Effector memory CD8-positive, alpha-beta T cell (primary cell): ENCODE results near the gene UNC45A.

ENCODE experiments used
- ATAC-seq: fragments of 150-1000 bp; cut with Tn5 transposase; replicated peaks from 2 replicates; pipeline ENCODE4 v1.10.0; 2021; ENCODE audit warnings: mild to moderate bottlenecking, moderate library complexity
- DNase-seq, 3 experiments: peaks; one replicate each; pipeline ENCODE4 v3.0.0; 2021
- H3K27ac Mint-ChIP-seq, 2 donors: one replicate each; pipeline ENCODE4 v1.8.0; 2022; ENCODE audit warnings: mild to moderate bottlenecking in 2 of 2, mixed read lengths in 2 of 2, moderate library complexity in 2 of 2
- H3K27me3 Mint-ChIP-seq, 2 donors: one replicate each; pipeline ENCODE4 v1.8.0; 2022; ENCODE audit warnings: mixed read lengths in 2 of 2
- H3K36me3 Mint-ChIP-seq: one replicate; pipeline ENCODE4 v1.8.0; 2022; ENCODE audit warnings: mild to moderate bottlenecking, moderate library complexity, mixed read lengths; ENCODE audit not compliant: insufficient read depth
- H3K4me1 Mint-ChIP-seq, 2 donors: one replicate each; pipeline ENCODE4 v1.8.0; 2022; ENCODE audit warnings: low read depth in 2 of 2, mixed read lengths in 2 of 2
- H3K4me3 Mint-ChIP-seq, 2 donors: one replicate each; pipeline ENCODE4 v1.8.0; 2022; ENCODE audit warnings: mild to moderate bottlenecking in 2 of 2, mixed read lengths in 2 of 2, moderate library complexity in 2 of 2
- H3K9me3 Mint-ChIP-seq, 2 donors: one replicate each; pipeline ENCODE4 v1.8.0; 2022; ENCODE audit warnings: mixed read lengths in 2 of 2

UNC45A gene

DNA sequence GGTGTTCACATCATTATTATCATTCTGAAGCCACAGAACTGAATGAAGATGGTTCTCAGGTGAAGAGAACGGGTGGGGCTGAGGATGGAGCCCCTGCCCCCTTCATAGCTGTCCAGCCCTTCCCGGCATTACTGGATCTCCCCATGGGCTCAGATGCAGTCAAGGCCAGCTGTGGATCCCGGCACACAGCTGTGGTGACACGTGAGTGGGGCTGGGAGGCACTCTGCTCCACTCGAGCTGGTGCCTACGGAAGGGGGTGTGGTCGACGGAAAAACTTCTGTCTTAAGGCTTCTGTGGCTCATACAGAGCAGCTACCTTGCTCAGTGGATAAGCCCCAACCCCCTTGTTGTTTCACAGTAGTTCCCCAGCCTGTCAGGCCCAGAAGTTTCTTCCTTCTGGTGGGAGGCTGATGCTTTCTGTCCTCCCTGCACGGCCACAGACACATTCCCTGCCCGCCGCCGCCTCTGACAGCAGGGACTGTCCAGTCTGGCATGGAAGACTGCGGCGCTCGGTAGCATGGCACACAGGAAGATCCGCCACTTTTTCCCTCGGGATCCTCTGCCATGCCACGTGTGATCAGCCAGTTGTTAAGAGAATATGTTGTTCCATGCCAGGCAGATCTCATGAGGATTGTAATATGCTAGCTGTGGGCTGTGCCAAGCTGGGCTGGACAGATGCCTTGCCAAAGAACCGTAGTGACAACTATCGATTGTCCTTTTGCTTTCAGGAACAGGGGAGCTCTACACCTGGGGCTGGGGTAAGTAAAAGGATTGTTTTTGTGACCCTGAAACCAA, 25.4 kb downstream of the UNC45A start:
- H3K27ac Mint-ChIP-seq: no peak overlapping the region
- DNase-seq: no peak

DNA sequence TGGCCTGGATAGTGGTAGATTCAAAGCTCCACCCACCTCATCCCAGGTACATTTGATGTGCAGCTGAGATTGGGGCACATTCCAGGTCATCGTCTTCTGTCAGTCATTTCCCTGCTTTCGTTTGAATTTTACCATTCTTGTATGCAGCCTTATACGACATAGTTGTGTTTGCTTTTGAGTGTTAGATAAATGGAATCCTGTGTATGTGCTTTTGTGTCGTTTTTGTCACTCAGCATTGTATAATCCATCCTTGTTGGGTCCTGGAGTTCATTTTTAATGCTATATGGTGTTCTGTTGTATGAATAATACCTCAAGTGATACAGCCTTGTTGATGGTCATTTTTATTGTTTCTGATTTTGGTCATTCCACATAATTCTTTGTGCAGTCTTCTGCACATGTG, 26.9 kb downstream of the UNC45A start:
- no peak overlapping the region for H3K4me3 Mint-ChIP-seq
- no peak for ATAC-seq
- no peak for DNase-seq
- H3K4me1 Mint-ChIP-seq: no peaks in the 10 kb centered on the region
- no peaks in the 10 kb centered on the region for H3K27me3 Mint-ChIP-seq
- H3K27ac Mint-ChIP-seq: no peak overlapping the region
- no peaks in the 10 kb centered on the region for H3K9me3 Mint-ChIP-seq
- peaks cover 16% of the 10 kb centered on the region for H3K36me3 Mint-ChIP-seq

More for the DNA sequence above, 25.4 kb downstream of the UNC45A start:
- no peaks in the 10 kb centered on the region for H3K4me1 Mint-ChIP-seq
- H3K4me3 Mint-ChIP-seq: no peak overlapping the region
- H3K36me3 Mint-ChIP-seq: peaks cover 16% of the 10 kb centered on the region
- no peaks in the 10 kb centered on the region for H3K9me3 Mint-ChIP-seq
- ATAC-seq: no peak
- no peaks in the 10 kb centered on the region for H3K27me3 Mint-ChIP-seq

DNA sequence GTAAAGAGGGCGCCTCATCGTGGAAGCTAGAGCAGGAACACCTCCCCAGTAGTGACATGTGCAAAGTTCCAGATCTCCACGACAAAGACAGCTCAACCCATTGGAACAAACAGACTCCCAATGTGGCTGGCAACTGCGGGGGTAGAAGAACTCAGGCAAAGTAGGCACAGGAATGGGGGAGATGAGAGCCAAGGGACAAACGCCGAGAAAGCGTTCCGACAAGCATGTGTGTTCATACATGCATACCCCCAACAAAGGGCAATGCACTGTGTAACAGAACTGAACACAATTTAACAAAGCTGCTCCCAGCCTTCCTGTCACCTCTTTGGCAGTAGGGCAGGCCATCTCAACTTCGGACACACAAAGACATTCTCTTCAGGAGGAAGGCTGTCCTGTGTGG, 31.2 kb downstream of the UNC45A start:
- Mint-ChIP-seq H3K27ac (peak overlapping the region in 1 of 2 donors; percentile 21), H3K9me3 (no peaks in the 10 kb centered on the region), H3K4me1 (peaks cover 0 to 2% of the 10 kb centered on the region in 2 donors), H3K36me3 (peaks cover 3% of the 10 kb centered on the region), H3K27me3 (no peaks in the 10 kb centered on the region), H3K4me3 (no peak overlapping the region)
- ATAC-seq (no peak), DNase-seq (no peak)

DNA sequence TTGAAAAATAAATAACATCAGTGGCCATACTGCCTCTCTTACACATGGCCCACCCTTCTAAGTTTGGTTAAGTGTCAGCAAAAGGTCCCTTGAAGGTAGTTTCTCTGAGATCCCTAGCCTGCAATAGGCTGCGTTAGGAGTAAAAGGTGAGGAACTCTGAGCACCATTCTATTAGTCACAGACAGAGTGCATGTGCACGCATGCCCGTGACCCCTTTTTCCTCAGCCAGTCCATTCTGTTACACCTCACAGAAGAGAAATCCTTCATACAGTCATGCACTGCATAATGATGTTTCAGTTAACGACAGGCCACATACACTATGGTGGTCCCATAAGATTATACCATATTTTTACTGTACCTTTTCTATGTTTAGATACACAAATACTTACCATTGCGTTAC, 32.1 kb downstream of the UNC45A start:
- Mint-ChIP-seq H3K9me3 (no peaks in the 10 kb centered on the region), H3K4me1 (peaks cover 0 to 2% of the 10 kb centered on the region in 2 donors), H3K27ac (no peak overlapping the region), H3K4me3 (no peak overlapping the region), H3K27me3 (no peaks in the 10 kb centered on the region), H3K36me3 (peaks cover 3% of the 10 kb centered on the region)
- DNase-seq (no peak), ATAC-seq (no peak)

DNA sequence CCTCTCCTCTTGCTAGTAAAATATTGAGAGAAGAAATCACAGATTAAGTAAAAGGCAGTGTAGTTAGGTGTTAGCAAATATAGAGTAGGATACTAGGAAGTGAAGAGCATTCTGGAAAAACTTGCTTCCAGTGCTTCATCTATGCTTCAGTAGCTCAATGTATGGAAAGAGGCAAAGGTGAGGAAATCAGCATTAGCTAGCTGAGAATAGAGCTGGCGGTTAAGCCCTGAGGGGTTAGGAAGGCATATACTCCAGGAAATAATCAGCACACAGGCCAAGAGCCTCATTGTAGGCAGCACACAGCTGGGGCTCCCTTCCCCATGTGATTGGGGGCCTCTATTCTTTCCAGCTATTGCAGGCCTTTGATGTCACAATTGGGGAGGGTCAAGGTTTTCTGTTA, 33.3 kb downstream of the UNC45A start:
- DNase-seq (no peak), ATAC-seq (no peak)
- Mint-ChIP-seq H3K27me3 (no peaks in the 10 kb centered on the region), H3K4me1 (peaks cover 0 to 2% of the 10 kb centered on the region in 2 donors), H3K9me3 (no peaks in the 10 kb centered on the region), H3K27ac (peak overlapping the region in 1 of 2 donors; percentile 38), H3K36me3 (no peaks in the 10 kb centered on the region), H3K4me3 (no peak overlapping the region)

DNA sequence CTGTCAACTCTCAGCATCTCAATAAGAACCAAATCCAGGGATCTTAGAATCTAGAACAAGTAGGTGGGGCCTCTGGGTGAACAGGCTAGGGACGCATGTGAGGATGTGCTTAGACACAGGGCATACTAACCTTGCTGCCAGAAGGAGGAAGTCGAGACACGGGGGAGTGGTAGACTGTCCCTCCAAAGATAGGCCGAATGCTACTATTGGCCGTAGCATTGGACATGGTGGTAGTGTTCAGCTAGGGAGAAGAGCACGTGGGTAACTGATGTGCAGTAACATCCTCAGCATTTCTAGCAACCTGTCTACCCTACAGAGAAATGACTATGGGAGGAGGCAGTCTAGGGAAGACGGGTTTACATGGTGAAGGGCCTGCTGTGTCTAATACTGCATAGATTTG, 35.2 kb downstream of the UNC45A start:
- DNase-seq (no peak), ATAC-seq (no peak)
- H3K36me3 Mint-ChIP-seq: peaks cover 7% of the 10 kb centered on the region
- H3K4me1 Mint-ChIP-seq: peaks cover 0 to 2% of the 10 kb centered on the region in 2 donors
- H3K4me3 Mint-ChIP-seq: no peak overlapping the region
- no peaks in the 10 kb centered on the region for H3K27me3 Mint-ChIP-seq
- no peaks in the 10 kb centered on the region for H3K9me3 Mint-ChIP-seq
- H3K27ac Mint-ChIP-seq: no peak overlapping the region

DNA sequence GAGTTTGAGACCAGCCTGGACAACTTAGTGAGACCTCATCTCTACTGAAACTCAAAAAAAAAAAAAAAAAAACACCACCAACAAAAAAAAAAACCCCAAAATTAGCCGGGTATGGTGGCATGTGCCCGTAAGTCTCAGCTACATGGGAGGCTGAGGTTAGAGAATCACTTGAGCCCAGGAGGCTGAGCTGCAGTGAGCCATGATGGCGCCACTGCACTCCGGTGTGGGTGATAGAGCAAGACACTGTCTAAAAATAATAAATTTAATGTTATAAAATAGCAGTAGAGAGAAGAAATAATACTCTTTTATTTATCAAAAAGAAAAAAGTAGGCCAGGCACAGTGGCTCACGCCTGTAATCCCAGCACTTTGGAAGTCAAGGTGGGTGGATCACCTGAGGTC, 37.0 kb downstream of the UNC45A start:
- H3K36me3 Mint-ChIP-seq: peaks cover 9% of the 10 kb centered on the region

DNA sequence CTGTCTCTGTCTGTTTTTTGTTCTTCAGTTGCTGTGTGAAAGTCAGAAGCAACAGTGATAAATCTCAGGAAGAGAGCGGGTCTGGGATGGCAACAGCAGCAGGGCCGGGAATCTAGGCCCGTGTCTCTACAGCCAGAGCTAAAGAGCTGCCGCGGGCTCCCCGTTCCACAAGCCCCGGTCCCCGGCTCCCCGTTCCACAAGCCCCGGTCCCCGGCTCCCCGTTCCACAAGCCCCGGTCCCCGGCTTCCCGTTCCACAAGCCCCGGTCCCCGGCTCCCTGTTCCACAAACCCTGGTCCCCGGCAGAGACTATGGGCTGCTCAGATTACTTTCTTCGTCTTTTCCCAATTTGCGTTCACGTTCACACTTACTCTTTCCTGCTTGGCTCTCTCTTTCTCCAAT, 39.1 kb downstream of the UNC45A start:
- Mint-ChIP-seq H3K27me3 (no peaks in the 10 kb centered on the region), H3K4me1 (peaks cover 0 to 2% of the 10 kb centered on the region in 2 donors), H3K27ac (peak overlapping the region in 1 of 2 donors; percentile 42), H3K4me3 (no peak overlapping the region), H3K9me3 (no peaks in the 10 kb centered on the region), H3K36me3 (peaks cover 12% of the 10 kb centered on the region)
- ATAC-seq (no peak), DNase-seq (no peak)

More for the DNA sequence above, 37.0 kb downstream of the UNC45A start:
- Mint-ChIP-seq H3K9me3 (no peaks in the 10 kb centered on the region), H3K4me1 (peaks cover 0 to 2% of the 10 kb centered on the region in 2 donors), H3K27ac (no peak overlapping the region), H3K4me3 (no peak overlapping the region), H3K27me3 (no peaks in the 10 kb centered on the region)
- DNase-seq (no peak), ATAC-seq (no peak)

DNA sequence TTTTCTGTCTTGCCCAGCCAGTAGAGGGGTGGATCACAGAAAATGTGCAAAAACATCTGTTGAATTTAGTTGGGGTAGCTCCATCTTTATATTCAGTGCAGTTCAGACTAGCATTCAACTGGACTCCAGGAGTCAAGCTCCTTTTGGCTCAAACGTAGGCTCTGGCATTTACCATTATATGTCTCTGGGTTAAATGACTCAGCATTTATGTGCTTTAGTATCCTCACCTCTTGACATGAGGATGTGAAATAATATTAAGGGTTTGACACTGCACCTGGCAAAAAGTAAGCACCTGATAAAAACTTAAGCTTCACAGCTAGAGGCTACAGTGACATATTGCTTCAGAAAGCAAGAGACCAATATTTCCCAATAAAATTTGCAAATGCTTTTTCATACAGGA, 44.5 kb downstream of the UNC45A start:
- ATAC-seq (no peak), DNase-seq (no peak)
- H3K4me3 Mint-ChIP-seq: no peak overlapping the region
- no peak overlapping the region for H3K27ac Mint-ChIP-seq
- no peaks in the 10 kb centered on the region for H3K27me3 Mint-ChIP-seq
- no peaks in the 10 kb centered on the region for H3K9me3 Mint-ChIP-seq
- H3K36me3 Mint-ChIP-seq: peaks cover 14% of the 10 kb centered on the region
- peaks cover 0 to 1% of the 10 kb centered on the region in 2 donors for H3K4me1 Mint-ChIP-seq

DNA sequence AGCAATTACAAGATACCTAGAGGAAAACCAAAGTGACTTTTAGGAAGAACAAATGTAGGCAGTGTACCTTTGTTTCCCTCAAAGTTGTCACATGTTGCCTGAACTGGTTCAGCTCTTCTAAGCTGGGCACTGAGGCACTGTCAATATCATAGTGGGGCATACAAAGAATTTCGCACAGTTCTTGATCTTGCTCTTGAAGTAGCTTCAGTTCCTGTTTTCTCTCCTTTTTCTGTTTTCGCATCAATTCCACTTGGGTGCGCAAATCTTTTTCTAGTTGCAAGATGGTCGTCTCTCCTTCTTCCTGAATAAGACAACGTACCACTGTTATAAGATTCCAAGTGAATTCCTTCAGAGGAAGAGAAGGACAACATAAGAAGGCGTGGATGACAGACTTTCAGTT, 46.6 kb downstream of the UNC45A start:
- Mint-ChIP-seq H3K27ac (no peak overlapping the region), H3K9me3 (no peaks in the 10 kb centered on the region), H3K27me3 (no peaks in the 10 kb centered on the region), H3K4me1 (peaks cover 1 to 5% of the 10 kb centered on the region in 2 donors), H3K36me3 (peaks cover 8% of the 10 kb centered on the region), H3K4me3 (no peak overlapping the region)
- DNase-seq: no peak
- ATAC-seq: no peak

DNA sequence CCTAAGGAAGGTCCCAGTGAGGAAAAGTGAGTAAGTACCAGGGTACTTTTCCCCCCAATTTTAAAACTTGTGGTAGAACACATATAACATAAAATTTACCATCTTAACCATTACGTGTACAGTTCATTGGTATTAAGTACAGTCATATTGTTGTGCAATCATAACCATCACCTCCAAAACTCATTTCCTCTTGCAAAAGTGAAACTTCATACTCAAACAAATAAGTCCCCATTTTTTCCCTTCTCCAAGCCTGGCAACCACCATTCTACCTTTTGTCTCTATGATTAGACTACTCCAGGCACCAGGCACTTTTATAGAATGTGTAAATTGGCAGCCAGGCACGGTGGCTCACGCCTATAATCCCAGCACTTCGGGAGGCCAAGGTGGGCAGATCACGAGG, 47.0 kb downstream of the UNC45A start:
- no peaks in the 10 kb centered on the region for H3K27me3 Mint-ChIP-seq
- no peak for ATAC-seq
- H3K27ac Mint-ChIP-seq: no peak overlapping the region
- H3K4me3 Mint-ChIP-seq: no peak overlapping the region
- peaks cover 1 to 5% of the 10 kb centered on the region in 2 donors for H3K4me1 Mint-ChIP-seq
- DNase-seq: no peak
- peaks cover 8% of the 10 kb centered on the region for H3K36me3 Mint-ChIP-seq
- no peaks in the 10 kb centered on the region for H3K9me3 Mint-ChIP-seq

DNA sequence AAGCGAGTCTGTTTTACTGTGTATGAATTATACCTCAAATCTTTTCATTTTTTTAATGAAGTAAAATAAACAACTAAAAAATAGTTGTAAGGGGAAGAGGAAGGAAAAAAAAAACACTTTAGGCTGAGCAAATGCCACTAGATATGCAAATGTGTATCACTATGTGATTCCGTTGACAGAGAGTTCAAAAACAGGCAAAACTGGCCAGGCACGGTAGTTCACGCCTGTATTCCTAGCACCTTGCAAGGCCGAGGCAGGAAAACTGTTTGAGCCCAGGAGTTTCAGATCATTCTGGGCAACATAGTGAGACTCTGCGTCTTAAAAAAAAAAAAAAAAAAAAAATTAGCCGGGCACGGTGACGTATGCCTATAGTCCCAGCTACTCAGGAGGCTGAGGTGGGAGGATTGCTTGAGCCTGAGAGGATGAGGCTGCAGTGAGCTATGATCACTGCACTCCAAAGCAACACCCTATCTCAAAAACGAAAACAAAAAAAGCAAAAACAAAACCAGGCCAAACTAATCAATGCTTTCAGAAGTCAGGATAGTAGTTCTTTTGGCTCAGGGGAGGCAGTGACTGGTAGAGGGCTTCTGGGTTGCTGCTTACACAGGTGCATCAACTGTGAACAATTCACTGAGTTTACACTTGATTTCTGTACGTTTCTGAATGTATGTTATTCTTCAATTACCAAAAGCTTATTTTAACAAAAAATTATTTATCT, 51.9 kb downstream of the UNC45A start:
- no peak for ATAC-seq
- H3K9me3 Mint-ChIP-seq: no peaks in the 10 kb centered on the region
- H3K4me3 Mint-ChIP-seq: peak overlapping the region; percentile 21 to 27
- H3K27ac Mint-ChIP-seq: no peak overlapping the region
- H3K27me3 Mint-ChIP-seq: no peaks in the 10 kb centered on the region
- peaks cover 7 to 13% of the 10 kb centered on the region in 2 donors for H3K4me1 Mint-ChIP-seq
- no peak for DNase-seq
- peaks cover 5% of the 10 kb centered on the region for H3K36me3 Mint-ChIP-seq

DNA sequence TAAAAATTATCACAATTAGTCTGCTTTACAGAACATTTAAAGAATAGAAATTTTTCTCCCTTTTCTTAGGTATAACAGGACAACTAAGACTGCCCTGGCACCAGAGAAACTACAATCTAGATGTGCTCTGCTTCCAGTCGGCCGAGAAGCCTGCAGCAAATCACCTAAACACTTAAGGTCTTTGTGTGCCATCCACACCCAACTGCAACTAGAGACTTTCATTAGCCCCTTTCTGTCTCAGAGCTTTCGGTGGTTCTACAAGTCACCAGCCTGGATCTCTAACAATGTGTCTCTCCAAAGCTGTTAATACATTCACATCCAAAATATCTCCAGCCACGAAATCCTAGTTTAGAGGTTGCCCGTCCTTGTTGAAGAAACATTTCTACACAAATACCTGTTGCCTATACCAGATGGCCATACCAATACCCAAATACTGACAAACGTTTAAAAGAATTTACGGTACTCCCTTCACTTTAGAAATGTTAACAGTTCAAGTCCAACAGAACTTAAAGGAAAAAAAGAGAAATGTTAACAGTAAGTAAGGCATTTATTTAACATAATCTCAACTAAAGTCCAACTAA, 52.6 kb downstream of the UNC45A start:
- peaks cover 5% of the 10 kb centered on the region for H3K36me3 Mint-ChIP-seq
- H3K27me3 Mint-ChIP-seq: no peaks in the 10 kb centered on the region
- DNase-seq: no peak
- H3K4me1 Mint-ChIP-seq: peaks cover 7 to 13% of the 10 kb centered on the region in 2 donors
- peak overlapping the region in 1 of 2 donors; percentile 29 for H3K27ac Mint-ChIP-seq
- no peak for ATAC-seq
- H3K4me3 Mint-ChIP-seq: no peak overlapping the region
- no peaks in the 10 kb centered on the region for H3K9me3 Mint-ChIP-seq

DNA sequence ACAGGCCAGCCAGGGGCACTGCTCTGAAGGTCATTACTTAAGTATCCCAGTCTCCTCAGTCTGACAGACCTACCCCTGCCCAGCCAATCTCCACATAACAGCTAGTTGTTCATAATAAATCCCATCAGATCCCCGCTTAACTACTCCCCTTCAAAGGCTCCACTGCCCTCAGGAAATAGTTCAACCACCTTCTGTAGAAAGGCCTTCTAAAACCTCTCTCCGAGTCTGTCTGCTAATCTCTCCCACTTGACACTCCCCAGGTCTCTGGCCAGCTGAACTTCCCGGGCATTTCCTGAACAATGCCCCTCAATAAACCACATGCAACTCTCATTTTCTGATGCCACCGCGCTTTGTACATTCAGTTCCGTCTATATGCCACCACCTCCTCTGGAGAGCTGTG, 53.2 kb downstream of the UNC45A start:
- H3K9me3 Mint-ChIP-seq: no peaks in the 10 kb centered on the region
- ATAC-seq (no peak), DNase-seq (no peak)
- peak overlapping the region in 1 of 2 donors; percentile 29 for H3K27ac Mint-ChIP-seq
- peak overlapping the region; percentile 2 to 55 for H3K4me3 Mint-ChIP-seq
- peaks cover 5% of the 10 kb centered on the region for H3K36me3 Mint-ChIP-seq
- peaks cover 6 to 16% of the 10 kb centered on the region in 2 donors for H3K4me1 Mint-ChIP-seq
- no peaks in the 10 kb centered on the region for H3K27me3 Mint-ChIP-seq
